Medulla oblongata (tissue), 1 donor: Measurements from ENCODE around the gene GPRC5D.

Experiments
- DNase-seq: peaks from one replicate; pipeline ENCODE4 v3.0.0-alpha.2; 2015; ENCODE audit errors: extremely low spot score

GPRC5D gene

DNA sequence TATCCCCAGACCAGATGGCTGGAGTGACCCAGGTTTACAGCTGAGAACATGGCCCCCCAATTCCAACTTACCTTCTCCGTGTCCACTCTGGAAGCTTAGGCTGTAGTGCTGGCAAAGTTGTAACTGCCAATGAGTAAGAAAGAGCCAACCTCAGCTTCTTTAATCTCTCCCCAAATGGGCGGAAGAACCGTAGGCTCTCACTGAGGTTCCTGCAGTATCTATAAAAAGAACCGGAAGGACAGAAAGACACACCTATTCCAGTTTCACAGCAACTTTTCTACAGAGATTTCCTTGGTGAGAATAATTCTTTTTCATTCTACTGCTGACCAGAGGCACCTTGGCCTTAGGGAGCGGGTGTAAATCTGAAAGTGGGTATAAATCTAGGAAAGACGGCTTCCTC, at the start of gene GPRC5D:
Gene GPRC5D, minus strand, starts transcription at position 135 of the 400 bp plus-strand sequence. CDS start 1,786 bp downstream, outside the sequence.
- DNase-seq = no peak

DNA sequence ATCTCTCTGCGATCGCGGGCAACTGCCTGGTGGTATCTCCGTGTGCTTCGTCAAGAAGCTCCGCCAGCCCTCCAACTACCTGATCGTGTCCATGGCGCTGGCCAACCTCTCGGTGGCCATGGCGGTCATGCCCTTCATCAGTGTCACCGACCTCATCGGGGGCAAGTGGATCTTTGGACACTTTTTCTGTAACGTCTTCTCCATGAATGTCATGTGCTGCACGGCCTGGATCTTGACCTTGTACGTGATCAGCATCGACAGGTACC, 49.7 kb upstream of the GPRC5D start:
- no peak for DNase-seq

DNA sequence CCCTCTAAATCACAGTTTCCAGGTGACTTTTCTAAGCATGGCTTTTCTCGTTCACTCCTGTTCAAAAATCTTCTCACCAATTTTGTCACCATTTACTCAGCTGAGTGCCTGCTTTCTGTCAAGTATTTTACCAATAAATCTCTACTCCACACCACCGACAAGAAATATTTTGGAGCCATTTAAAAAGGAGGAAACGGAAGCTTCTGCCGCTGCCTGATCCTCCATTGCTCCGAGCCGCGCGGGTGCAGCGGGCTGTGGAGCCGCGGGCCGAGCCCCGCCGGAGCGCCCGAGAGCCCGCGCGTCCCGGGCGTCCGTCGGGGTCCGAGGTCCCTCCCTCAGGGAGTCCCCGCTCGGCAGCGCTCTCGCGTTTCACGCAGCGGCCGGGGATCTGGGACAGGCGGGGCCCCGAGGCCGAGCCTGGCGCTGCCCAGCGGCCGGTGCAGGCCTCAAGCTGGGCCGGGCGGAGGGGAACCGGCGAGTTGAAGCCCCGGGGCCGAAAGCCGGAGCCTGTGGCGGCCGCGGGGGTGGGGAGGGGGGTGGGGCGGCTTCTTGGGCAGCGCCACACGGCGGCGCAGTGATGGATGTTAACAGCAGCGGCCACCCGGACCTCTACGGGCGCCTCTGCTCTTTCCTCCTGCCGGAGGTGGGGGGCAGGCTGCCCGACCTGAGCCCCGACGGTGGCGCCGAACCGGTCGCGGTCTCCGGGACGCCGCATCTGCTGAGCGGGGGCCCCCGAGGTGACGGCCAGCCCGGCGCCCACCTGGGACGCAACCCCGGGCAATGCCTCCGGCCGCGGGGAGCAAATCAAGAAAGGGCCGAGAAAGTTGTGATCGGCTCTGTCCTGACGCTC, 49.2 kb upstream of the GPRC5D start:
- peak; percentile 63 for DNase-seq

DNA sequence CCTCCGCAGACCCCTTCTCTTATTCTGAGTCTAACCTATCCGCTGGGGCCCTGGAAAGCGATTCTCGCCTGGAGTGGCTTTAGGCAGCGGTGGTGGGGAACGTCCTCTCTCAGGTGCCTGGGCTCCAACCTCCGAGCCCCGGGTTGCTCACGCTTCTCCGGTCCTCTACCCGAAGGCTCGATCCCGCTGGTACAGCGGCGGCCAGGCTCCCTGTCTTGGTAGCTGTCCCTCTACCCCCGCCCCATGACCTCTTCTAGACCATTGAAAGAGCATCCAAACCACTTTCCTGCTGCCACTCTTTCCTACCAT, 48.6 kb upstream of the GPRC5D start:
- DNase-seq = peak; percentile 57

DNA sequence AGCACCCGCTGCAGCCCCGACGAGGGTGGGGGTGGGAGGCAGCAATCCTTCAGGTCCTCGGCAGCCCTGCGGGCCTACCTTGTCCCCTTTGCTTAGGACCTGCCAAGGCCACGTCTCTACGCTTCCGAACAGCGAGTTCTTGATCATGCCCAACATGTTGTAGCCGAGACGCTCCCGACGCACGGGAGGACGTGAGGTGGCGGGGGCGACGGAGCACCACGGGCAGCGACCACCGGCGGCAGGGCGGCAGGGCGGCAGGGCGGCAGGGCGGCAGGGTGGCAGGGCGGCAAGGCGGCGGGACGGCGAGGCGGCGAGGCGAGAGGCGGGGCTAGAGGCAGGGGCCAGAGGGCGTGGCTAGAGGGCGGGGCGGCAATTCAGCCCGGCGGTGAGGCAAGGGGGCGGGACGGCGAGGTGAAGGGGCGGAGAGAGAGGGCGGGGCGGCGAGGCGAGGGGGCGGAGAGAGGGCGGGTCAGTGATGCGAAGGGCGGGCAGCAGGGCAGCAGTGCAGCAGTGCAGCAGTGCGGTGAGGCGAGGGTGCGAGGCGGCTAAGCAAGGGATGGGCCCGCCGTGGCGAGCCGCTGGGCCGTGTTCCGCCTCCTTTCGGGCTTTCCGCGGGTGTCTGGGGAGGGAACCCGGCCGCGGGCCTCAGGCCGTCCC, 48.1 kb upstream of the GPRC5D start, which contains the start of gene HEBP1:
Gene HEBP1, minus strand, starts transcription at position 307 of the 657 bp plus-strand sequence. Its CDS starts 151 bp downstream, at position 156.
- DNase-seq = peak; percentile 95

DNA sequence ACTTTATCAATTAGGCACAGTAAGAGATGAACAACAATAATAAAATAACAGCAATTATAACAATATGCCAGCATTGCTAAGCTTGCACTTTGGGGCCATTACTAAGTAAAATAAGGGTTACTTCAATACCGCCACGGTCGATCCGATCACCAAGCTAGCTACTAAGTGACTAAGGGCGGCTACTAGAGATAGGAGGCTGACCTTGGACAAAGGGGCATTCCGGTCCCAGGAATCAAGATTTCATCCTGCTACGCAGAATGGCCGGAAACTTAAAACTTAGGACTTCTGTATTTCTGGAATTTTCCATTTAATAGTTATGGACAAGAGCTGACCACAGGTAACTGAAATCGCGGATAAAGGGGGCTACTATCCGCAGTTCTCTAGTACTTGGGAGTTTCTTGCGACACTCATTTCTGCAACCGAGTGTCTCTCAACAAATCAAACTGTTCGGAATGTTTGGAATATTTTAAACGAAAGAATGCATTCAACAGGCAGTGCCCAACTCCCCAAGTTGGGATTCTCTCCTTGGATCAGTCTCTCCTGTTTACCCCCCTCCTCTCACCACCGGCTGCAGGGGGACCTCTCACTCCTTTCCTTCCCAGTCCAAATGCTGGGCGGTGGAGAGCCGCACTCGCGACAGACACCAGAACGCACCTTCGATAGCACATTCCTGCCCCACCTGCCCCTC, 47.4 kb upstream of the GPRC5D start:
- no peak for DNase-seq

DNA sequence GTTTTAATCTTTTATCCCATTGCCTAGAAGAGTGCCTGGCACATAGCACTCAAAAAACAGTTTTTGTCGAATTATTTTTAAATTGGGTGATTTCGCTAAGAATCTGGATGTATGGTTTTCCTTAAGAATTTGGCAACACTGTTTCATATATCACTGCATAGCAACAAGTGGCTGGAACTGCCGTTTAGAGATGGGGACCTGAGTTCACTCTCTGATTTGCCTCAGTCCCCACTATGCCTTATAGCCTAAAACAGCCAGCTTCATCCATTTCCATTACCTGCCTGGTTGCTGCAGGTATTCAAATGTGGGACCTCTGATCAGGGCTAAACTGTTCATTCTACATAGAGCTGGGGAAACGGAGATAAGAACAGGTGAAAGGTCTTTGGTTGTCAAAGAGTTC, 46.3 kb upstream of the GPRC5D start:
- no peak for DNase-seq

DNA sequence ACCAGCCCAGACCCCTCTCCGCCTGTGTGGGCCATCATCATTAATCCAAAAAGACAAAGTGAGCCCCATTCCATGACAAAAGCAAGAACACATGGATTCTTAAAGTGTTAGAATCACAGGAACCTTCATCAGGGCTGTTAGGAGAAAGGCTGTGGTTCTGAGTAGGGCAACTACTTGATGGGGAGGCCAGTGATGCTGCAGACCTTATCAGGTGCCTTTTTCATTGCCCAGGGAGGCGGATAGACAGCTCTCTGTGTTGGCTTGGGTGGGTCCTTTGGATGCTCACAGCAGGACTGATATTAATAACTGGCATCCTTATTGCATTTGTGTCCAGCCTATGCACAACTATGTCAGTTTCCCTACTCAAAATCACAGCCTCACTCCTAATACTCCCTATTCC, 45.8 kb upstream of the GPRC5D start:
- DNase-seq = no peak

DNA sequence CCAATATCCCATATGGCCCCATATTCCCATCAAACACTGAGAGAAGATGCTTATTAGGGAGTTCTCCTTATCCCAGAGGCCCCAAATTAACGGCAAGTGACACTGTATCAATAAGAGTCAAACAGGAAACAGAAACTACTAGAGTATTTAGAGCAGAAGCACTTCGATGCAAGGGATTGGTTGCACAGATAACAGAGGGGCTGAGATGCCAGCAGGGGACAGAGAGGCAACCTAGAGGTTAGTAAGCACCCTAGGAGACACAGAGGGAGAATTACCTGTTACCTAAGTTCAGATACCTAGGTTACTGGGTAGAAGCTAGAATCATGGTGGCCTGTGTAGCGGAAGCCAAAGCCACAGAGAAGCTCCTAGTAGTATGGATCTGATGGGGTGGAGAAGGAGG, 45.2 kb upstream of the GPRC5D start:
- no peak for DNase-seq

DNA sequence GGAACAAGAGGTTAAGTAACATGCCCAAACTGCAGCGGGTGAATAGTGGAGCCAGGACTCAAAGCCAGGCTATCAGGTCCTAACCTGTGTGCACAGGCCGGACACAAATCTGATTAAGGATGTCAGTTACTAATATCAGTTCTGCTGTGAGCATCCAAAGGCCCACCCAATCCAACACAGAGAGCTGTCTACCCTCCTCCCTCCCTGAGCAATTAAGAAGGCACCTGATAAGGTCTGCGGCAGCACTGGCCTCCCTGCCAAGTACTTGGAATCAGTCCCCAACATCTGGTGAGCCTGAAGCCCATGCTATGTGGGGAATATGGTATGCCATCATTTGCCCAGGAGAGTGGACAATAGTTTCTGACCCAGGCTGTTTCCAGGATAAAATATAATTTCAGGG, 44.2 kb upstream of the GPRC5D start:
- no peak for DNase-seq

DNA sequence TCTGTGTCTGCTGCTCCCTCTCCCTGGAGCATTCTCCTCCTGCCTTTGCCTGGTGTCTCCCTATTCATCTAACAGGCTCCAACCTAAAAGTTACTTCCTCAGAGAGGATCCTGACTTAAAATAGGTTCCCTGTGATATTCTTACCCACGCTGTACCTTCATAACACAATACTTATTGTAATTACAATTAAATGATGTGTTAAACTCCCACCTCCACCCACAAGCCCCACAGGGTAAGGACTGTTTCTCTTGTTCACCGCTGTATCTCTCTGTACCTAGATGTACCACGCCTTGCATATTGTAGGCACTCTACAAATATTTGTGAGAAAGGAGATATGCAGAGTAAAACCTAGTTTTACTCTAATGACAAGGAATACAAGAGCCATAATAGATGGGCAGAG, 43.1 kb upstream of the GPRC5D start:
- DNase-seq = no peak

DNA sequence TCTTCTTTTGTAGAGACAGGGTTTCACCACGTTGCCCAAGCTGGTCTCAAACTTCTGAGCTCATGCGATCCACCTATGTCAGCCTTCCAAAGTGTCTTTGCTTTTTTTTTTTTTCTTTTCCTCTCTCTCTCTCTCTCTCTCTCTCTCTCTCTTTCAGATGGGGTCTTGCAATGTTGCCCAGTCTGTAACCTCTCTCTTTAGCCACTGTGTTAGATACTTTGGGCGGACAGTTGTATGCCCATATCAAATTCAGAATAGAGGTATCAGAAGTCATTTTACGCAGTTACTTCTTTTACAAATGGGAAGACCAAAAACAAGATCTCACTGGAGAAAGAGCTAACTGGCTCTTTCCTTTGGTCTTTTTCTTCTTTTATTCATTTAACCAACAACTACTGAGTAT, 41.4 kb upstream of the GPRC5D start:
- no peak for DNase-seq

DNA sequence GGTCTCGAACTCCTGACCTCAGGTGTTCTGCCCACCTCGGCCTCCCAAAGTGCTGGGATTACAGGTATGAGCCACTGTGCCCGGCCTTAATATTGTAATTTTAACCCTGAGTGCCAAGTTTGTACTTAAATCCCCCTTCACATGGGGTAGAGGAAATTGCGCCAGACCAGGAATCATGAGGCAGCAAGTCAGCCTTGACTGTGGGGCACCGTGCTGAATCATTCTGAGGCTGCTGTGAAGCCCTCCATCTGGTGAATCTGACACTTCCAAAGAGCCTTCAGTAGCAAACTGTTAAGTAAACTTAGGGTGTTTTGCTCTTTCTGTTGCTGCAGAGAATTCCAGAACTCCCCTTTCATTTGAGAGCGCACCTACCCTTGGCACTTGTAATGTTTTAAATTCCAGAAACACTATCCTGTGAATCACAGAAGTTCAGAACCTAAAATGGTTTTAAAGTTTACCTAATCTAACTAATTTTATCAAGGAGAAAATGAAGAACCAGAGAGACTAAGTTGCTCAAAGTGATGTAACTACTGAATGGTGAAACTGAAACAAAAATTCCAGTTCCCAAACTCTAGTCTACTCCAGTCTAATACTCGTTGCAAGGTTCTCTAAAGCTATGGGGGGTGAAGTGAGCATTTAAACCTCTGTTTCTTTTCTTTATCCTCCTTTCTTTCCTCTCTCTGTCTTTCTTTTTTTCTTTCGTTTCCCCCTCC, 40.6 kb upstream of the GPRC5D start:
- DNase-seq = peak; percentile 60

DNA sequence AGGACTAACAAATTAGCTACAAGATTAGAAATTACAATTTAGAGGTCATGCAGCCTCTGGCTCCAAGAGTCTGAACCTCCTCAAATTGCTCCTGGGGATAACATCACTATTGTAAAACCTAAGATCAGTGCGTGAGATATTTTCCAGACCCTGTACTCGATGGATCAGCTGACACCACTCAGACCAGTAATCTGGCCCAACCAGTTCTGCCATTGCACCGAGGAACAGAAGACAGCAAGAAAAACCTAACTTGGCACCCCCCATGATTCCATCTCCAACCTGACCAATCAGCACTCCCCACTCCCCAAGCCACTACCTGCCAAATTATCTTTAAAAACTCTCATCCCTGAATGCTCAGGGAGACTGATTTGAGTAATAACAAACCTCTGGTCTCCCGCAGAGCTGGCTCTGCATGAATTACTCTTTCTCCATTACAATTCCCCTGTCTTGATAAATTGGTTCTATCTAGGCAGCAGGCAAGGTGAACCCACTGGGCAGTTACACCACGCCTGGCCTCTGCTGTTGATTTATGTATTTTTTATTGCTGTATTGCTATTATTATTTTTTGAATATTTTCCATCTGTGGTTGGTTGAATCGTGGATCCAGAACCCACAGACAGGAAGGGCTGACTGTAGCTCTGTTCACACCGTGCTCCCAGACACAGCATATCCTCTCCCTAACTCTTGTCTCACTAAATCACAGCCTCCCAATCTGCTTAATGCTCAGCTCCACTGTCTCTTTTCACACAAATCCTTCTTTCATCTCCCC, 38.9 kb upstream of the GPRC5D start:
- no peak for DNase-seq

DNA sequence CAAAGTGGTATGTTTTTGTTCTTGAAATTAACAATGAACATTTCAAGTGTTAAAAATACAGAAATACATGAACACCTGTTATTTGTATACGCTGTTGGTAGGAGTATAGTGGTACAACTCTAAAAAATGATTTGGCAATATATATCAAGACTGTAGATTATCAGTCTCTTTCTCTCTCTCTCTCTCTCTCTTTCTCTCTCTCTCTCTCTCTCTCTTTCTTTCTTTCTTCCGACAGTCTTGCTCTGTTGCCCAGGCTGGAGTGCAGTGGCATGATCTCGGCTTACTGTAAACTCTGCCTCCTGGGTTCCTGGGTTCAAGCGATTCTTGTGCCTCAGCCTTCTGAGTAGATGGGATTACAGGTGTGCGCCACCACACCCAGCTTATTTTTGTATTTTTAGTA, 35.5 kb upstream of the GPRC5D start:
- DNase-seq = no peak

DNA sequence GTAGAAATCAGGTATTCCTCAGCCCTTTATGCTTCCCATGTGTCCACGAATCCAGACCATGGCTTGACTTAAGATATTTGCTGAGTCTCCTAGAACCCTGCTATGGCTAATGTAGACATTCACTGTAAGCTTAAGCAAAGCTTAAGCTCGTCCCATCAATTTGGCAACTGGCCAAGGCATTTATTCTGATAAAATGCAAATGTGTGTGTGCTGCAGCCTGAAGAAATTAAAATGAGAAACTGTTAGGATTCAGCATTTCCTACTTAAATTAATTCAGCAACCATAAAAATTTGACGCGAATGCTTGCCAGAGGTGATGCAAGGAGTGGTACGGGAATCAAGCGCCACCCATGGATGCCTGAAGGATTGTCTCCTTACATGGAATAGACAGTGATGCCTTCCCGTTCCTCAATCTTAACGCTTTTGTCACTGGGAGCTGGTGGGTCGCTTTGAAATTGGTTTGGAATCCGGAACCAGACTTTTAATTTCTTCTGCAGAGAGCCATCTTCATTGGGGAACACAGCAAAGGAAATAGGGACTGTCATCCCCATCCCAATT, 34.9 kb upstream of the GPRC5D start:
- DNase-seq = no peak

DNA sequence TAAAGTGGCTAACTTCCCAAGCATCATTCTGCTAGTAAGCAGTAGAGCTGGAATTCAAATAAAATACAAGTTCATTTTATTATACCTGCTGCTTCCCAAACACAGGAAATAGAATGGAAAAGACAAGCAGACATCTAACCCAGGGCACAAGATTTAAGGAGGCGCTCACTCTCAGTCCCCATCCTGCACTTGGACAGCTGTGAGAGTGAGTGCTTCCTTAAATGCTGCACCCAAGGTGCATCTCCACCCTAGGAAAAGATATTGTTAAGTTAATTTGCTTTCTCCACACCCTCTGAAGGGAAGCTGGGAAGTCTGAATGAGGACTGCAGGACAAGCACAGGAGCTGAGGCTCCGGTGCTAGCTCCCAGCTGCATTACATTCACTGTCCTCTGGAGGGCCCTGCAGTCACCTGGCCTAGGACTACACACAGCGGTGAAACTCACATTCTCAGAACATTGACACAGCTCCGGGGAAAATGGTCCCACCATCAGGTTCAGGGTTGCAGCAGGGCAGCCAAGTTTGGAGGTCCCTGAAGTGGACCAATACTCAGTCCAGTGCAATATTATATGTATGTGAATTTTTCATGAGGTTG, 33.9 kb upstream of the GPRC5D start:
- DNase-seq = no peak

DNA sequence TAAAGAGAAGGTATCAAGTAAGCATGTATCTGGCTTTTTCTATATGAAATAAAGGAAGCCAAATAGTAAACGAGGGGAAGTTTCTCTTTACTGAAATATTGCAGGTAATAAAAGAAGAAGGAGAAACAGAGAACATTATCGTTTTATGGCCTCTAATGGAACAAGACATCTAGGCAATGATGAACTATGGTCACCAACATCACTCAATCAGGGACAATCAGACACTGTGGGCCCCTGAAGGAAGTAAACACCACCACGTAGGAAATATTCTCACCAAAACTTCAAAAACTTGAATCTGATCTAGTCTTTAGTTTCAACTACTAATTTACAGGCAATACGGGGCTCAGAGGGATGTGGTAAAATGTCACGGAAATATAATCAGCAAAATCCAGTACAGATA, 32.2 kb upstream of the GPRC5D start:
- no peak for DNase-seq

DNA sequence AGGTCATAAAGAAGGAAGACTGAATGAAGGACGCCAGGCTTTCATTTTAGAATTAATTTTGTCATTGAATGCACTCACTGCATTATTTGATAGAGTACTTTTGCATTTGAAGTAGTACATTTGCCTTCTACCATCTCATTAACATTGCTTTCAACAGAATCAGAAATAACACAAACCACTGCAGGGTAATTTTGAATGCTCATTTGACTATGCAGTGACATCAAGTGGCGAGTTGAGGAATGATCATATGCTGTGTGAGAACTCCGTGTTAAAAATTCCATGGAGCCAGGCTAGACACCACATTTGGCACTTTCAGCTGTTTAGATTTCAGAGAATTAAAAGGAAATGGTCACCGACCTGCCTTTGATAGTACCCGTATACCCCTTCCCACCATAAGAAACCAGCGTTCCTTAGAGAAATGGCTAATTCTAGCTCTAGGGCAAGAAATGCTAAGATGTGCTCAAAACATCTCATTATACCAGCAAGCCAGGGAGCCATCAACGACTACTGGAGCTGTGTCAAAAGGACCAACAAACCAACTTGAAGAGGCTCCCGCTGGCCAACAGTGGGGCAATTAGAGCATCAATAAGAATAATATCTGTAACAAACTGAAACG, 31.6 kb upstream of the GPRC5D start:
- DNase-seq = peak; percentile 90

DNA sequence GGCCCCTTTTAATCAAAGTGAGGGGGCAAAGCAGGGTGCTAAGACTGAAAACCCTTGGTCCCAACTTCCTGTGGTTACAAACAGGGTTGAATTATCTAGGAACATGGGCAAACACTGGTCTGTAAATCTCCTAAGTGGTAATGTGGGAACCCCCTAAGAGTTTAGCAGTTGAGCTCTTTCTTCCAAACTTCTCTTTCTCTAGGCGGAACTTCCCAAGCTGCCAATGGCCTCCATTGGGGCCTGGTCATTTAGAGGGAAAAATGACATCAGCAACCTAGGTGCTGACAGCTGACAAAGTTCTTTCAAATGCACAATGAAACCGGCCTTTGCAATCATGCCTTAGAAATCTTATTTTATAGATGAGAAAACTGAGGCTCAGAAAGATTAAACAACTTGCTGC, 30.4 kb upstream of the GPRC5D start:
- DNase-seq = no peak
